KMS-11 (cell line): ENCODE measurements around the gene SEPTIN5.

ENCODE experiments used
- H2AFZ ChIP-seq: fragments of 200-600 bp; sonication (generic); 2 replicates; pipeline ENCODE4 v1.6.1; 2016; ENCODE audit warnings: antibody characterized with exemption, mixed run types, low read depth
- H3K27ac ChIP-seq: fragments of 200-600 bp; sonication (generic); 2 replicates; pipeline ENCODE4 v1.6.1; 2016; ENCODE audit warnings: mild to moderate bottlenecking, mixed run types
- H3K27me3 ChIP-seq: fragments of 200-600 bp; sonication (generic); 2 replicates; pipeline ENCODE4 v1.6.1; 2017; ENCODE audit warnings: mild to moderate bottlenecking, low read depth, mixed run types, moderate library complexity; ENCODE audit not compliant: insufficient read depth
- H3K36me3 ChIP-seq: fragments of 200-600 bp; sonication (generic); 2 replicates; pipeline ENCODE4 v1.6.1; 2017; ENCODE audit warnings: mild to moderate bottlenecking, mixed run types; ENCODE audit not compliant: insufficient read depth
- H3K4me1 ChIP-seq: fragments of 200-600 bp; sonication (generic); 2 replicates; pipeline ENCODE4 v1.6.1; 2016; ENCODE audit warnings: mild to moderate bottlenecking, low read depth, mixed run types; ENCODE audit not compliant: poor library complexity, severe bottlenecking
- H3K4me2 ChIP-seq: fragments of 200-600 bp; sonication (generic); 2 replicates; pipeline ENCODE4 v1.7.0; 2016; ENCODE audit warnings: mild to moderate bottlenecking, mixed run types
- H3K4me3 ChIP-seq: fragments of 200-600 bp; sonication (generic); IDR thresholded peaks from 2 replicates; pipeline ENCODE4 v1.6.1; 2017; ENCODE audit warnings: low read depth, low read length, mixed read lengths; ENCODE audit not compliant: insufficient read depth
- H3K79me2 ChIP-seq: fragments of 200-600 bp; sonication (generic); 2 replicates; pipeline ENCODE4 v1.6.1; 2016; ENCODE audit warnings: low read depth, mixed run types; ENCODE audit not compliant: insufficient read depth
- H3K9ac ChIP-seq: fragments of 200-600 bp; sonication (generic); 2 replicates; pipeline ENCODE4 v1.6.1; 2016; ENCODE audit warnings: mild to moderate bottlenecking, mixed run types
- H4K20me1 ChIP-seq: fragments of 200-600 bp; sonication (generic); 2 replicates; pipeline ENCODE4 v1.6.1; 2016; ENCODE audit warnings: mild to moderate bottlenecking, mixed run types; ENCODE audit not compliant: insufficient read depth
- CTCF ChIP-seq: fragments of 200-600 bp; sonication (generic); conservative IDR thresholded peaks from 2 replicates; pipeline ENCODE4 v1.6.1; 2017; ENCODE audit warnings: low read depth, mild to moderate bottlenecking, antibody characterized with exemption, low read length, moderate library complexity, mixed read lengths

Gene SEPTIN5

DNA sequence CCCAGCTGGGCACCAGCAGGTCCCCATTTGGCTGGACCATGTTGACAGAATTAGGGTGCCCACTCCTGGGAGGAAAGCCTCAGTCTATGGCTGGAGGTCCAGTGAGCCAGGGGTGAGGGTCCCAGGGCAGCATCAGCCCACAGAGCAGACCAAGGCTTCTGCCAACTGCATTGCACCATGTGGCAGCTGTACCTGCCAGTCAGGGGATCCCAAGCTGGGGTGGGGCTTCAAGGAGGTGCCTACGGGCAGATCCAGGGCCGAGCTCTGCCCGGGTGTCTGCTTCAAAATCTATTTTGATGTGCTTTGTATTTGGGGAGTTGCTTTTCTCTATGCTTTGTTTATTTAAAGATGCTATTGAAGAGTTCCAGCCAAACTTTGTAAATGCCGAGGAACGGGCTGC is 19.5 kb downstream of the SEPTIN5 start:
- Histone ChIP-seq H3K79me2 (no peaks in the 10 kb centered on the region), H3K36me3 (no peaks in the 10 kb centered on the region), H3K27ac (no peak overlapping the region), H2AFZ (no peak overlapping the region), H3K4me1 (no peaks in the 10 kb centered on the region), H3K27me3 (no peaks in the 10 kb centered on the region; the same call in 1 of the 2 replicates), H4K20me1 (no peaks in the 10 kb centered on the region), H3K9ac (no peak overlapping the region), H3K4me2 (no peak overlapping the region), H3K4me3 (no peak overlapping the region)
- no peak for TF ChIP-seq CTCF

GRCh38 chr22:19734163-19734562 is 19.9 kb downstream of the SEPTIN5 start:
- Histone ChIP-seq H3K4me1 (no peaks in the 10 kb centered on the region), H3K79me2 (no peaks in the 10 kb centered on the region), H3K4me3 (no peak overlapping the region), H3K36me3 (no peaks in the 10 kb centered on the region), H3K4me2 (no peak overlapping the region), H3K27ac (no peak overlapping the region), H3K27me3 (no peaks in the 10 kb centered on the region; the same call in 1 of the 2 replicates), H4K20me1 (no peaks in the 10 kb centered on the region), H2AFZ (no peak overlapping the region), H3K9ac (no peak overlapping the region)
- no peak for TF ChIP-seq CTCF

DNA sequence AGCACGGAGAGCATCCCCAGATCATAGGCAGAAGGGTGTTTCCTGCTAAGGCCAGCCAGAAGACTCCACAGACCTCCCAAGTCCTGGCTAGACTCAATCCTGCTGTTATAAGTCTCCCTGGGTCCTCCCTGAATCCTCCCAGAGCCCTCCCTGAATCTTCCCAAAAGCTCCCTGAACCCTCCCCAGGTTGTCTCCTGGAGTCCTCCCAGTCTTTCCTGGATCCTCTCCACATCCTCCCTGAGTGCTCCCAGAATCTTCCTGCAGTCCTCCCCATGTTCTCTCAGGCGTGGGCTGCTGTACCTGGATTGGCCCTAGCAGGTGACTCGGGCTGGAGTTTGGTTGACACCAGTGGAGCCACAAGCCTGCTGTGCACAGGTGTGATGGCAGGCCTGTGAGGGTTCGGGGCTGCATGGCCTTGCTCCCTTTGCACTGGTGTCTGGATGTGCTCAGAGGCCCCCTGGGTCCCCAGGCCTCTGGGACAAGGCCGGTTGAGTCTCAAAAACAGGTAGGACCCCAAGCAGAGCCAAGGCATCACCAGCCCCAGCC is 20.6 kb downstream of the SEPTIN5 start:
- Histone ChIP-seq H2AFZ (no peak overlapping the region), H3K4me1 (no peaks in the 10 kb centered on the region), H4K20me1 (no peaks in the 10 kb centered on the region), H3K9ac (no peak overlapping the region), H3K4me2 (no peak overlapping the region), H3K4me3 (no peak overlapping the region), H3K36me3 (no peaks in the 10 kb centered on the region), H3K27me3 (no peaks in the 10 kb centered on the region; the same call in 1 of the 2 replicates), H3K27ac (no peak overlapping the region), H3K79me2 (no peaks in the 10 kb centered on the region)
- no peak for TF ChIP-seq CTCF

- TF ChIP-seq CTCF = no peak
- Histone ChIP-seq H3K27ac (no peak overlapping the region), H3K4me3 (no peak overlapping the region), H3K9ac (no peak overlapping the region), H3K27me3 (peaks cover 4% of the 10 kb centered on the region; the same call in 1 of the 2 replicates), H4K20me1 (no peaks in the 10 kb centered on the region), H3K4me2 (no peak overlapping the region), H3K36me3 (no peaks in the 10 kb centered on the region), H3K79me2 (no peaks in the 10 kb centered on the region), H3K4me1 (no peaks in the 10 kb centered on the region), H2AFZ (no peak overlapping the region)
Observed at GRCh38 chr22:19735665-19736510, 21.6 kb downstream of the SEPTIN5 start.
